IMR-90 (cell line): ENCODE data around the gene CYTH4. TPM values are rescaled to one million over a fixed set of nuclear protein-coding genes. Genes with fewer than 3 reads are reported as not detected.
A peak's percentile ranks its signal among the peaks of the same experiment; 100 is the strongest.

Experiments used
- ATAC-seq: fragments of 200-7000 bp; cut with Tn5 transposase; 2 replicates; pipeline ENCODE4 v1.9.1; 2020; ENCODE audit warnings: low read depth, mild to moderate bottlenecking, moderate library complexity
- BruUV-seq: library from RNA; stranded (reverse); fragments of 400-500 nt; replicated peaks from 2 replicates; lab custom pipeline; 2021; lab: Mats Ljungman, UMichigan
- CTCF ChIA-PET: fragments of 300-600 bp; formaldehyde crosslinking; extraction: SDS; loops from one replicate; lab custom pipeline; 2021; ENCODE audit warnings: antibody characterized with exemption; lab: Yijun Ruan, JAX
- POLR2A ChIA-PET: fragments of 300-600 bp; sonication (Branson Sonifier 250); formaldehyde crosslinking; loops from one replicate; lab custom pipeline; 2022; ENCODE audit warnings: antibody characterized with exemption; ENCODE audit not compliant: unreplicated experiment; lab: Charles Lee
- DNase-seq: peaks from one replicate; pipeline ENCODE4 v3.0.0; 2013
- H2AFZ ChIP-seq: replicated peaks from 2 replicates; pipeline ENCODE3; 2013; ENCODE audit warnings: low read length, mild to moderate bottlenecking; ENCODE audit not compliant: poor library complexity
- H2AK5ac ChIP-seq: 2 replicates; pipeline ENCODE4 v1.6.1; 2013; ENCODE audit warnings: low read depth, low read length, inconsistent platforms
- H2AK9ac ChIP-seq: replicated peaks from 2 replicates; pipeline ENCODE3; 2013; ENCODE audit warnings: mild to moderate bottlenecking, low read depth, low read length, moderate library complexity; ENCODE audit not compliant: poor library complexity
- H2BK120ac ChIP-seq: 2 replicates; pipeline ENCODE4 v1.6.1; 2013; ENCODE audit warnings: low read depth, low read length, inconsistent platforms
- H2BK15ac ChIP-seq: 3 replicates; pipeline ENCODE4 v1.6.1; 2013; ENCODE audit warnings: low read depth, low read length, inconsistent platforms
- H2BK20ac ChIP-seq: 2 replicates; pipeline ENCODE4 v1.6.1; 2013; ENCODE audit warnings: low read depth, mild to moderate bottlenecking, inconsistent platforms, low read length, moderate library complexity
- H2BK5ac ChIP-seq: 2 replicates; pipeline ENCODE4 v1.6.1; 2013; ENCODE audit warnings: mild to moderate bottlenecking, low read depth, low read length, inconsistent platforms; ENCODE audit not compliant: poor library complexity, severe bottlenecking
- H3K14ac ChIP-seq: replicated peaks from 2 replicates; pipeline ENCODE4 v1.6.1; 2013; ENCODE audit warnings: low read depth, low read length, inconsistent platforms
- H3K18ac ChIP-seq: 2 replicates; pipeline ENCODE4 v1.6.1; 2013; ENCODE audit warnings: low read depth, low read length, control low read depth
- H3K23ac ChIP-seq: 2 replicates; pipeline ENCODE4 v1.6.1; 2013; ENCODE audit warnings: low read depth, low read length, inconsistent platforms
- H3K27ac ChIP-seq: 2 replicates; pipeline ENCODE4 v1.5.1; 2013; ENCODE audit warnings: mild to moderate bottlenecking, control low read depth, low read length; ENCODE audit not compliant: insufficient read depth
- H3K27me3 ChIP-seq: 2 replicates; pipeline ENCODE4 v1.6.1; 2013; ENCODE audit warnings: low read length; ENCODE audit not compliant: control insufficient read depth, insufficient read depth
- H3K36me3 ChIP-seq: 2 replicates; pipeline ENCODE4 v1.6.1; 2013; ENCODE audit warnings: low read length, mixed read lengths; ENCODE audit not compliant: control insufficient read depth, insufficient read depth
- H3K4ac ChIP-seq: 2 replicates; pipeline ENCODE4 v1.6.1; 2013; ENCODE audit warnings: low read depth, low read length, inconsistent platforms
- H3K4me1 ChIP-seq: 2 replicates; pipeline ENCODE4 v1.6.1; 2013; ENCODE audit warnings: low read length, mixed read lengths; ENCODE audit not compliant: control insufficient read depth, insufficient read depth
- H3K4me2 ChIP-seq: 2 replicates; pipeline ENCODE4 v1.6.1; 2013; ENCODE audit warnings: low read depth, mild to moderate bottlenecking, control low read depth, low read length, moderate library complexity
- H3K4me3 ChIP-seq: 2 replicates; pipeline ENCODE4 v1.5.1; 2013; ENCODE audit warnings: low read depth, mild to moderate bottlenecking, control low read depth, low read length, moderate library complexity; ENCODE audit not compliant: insufficient read depth
- H3K56ac ChIP-seq: 2 replicates; pipeline ENCODE4 v1.6.1; 2013; ENCODE audit warnings: low read length, inconsistent platforms; ENCODE audit not compliant: insufficient read depth; ENCODE audit errors: extremely low read depth
- H3K79me1 ChIP-seq, 2 experiments: 2 replicates each; pipeline ENCODE4 v1.6.1; 2013; ENCODE audit warnings: low read length in 2 of 2, inconsistent platforms in 1 of 2, low read depth in 1 of 2
- H3K9ac ChIP-seq: 2 replicates; pipeline ENCODE4 v1.6.1; 2013; ENCODE audit warnings: low read depth, low read length, control low read depth
- H3K9me1 ChIP-seq: 2 replicates; pipeline ENCODE4 v1.6.1; 2013; ENCODE audit warnings: low read length, inconsistent platforms; ENCODE audit not compliant: insufficient read depth
- H3K9me3 ChIP-seq: 2 replicates; pipeline ENCODE4 v1.6.1; 2013; ENCODE audit warnings: low read length; ENCODE audit not compliant: control insufficient read depth, insufficient read depth
- H4K20me1 ChIP-seq: 2 replicates; pipeline ENCODE4 v1.6.1; 2013; ENCODE audit warnings: low read length, inconsistent platforms; ENCODE audit not compliant: insufficient read depth
- H4K5ac ChIP-seq: 2 replicates; pipeline ENCODE4 v1.6.1; 2013; ENCODE audit warnings: mild to moderate bottlenecking, low read depth, low read length, control low read depth
- H4K8ac ChIP-seq, 2 experiments: 2 replicates each; pipeline ENCODE4 v1.6.1; 2013; ENCODE audit warnings: low read depth in 2 of 2, low read length in 2 of 2, control low read depth in 1 of 2, inconsistent platforms in 1 of 2
- H4K91ac ChIP-seq: 2 replicates; pipeline ENCODE4 v1.6.1; 2013; ENCODE audit warnings: low read depth, low read length, inconsistent platforms; ENCODE audit not compliant: insufficient read depth
- CEBPB ChIP-seq: IDR thresholded peaks from 2 replicates; pipeline ENCODE4 v1.6.1; 2012; ENCODE audit warnings: low read depth, low read length, improper control_type of control experiment
- ELK1 ChIP-seq: fragments of 150-350 bp; IDR thresholded peaks from 2 replicates; pipeline ENCODE4 v1.6.1; 2016; ENCODE audit warnings: low read depth, mild to moderate bottlenecking, low read length, moderate library complexity, borderline replicate concordance
- FOS ChIP-seq: fragments of 150-350 bp; IDR thresholded peaks from 2 replicates; pipeline ENCODE4 v1.6.1; 2016; ENCODE audit warnings: low read depth, low read length
- MAFK ChIP-seq: IDR thresholded peaks from 2 replicates; pipeline ENCODE4 v1.6.1; 2012; ENCODE audit warnings: low read depth, low read length, improper control_type of control experiment
- MXI1 ChIP-seq: IDR thresholded peaks from 2 replicates; pipeline ENCODE4 v1.6.1; 2012; ENCODE audit warnings: low read depth, mild to moderate bottlenecking, low read length, moderate library complexity, borderline replicate concordance
- NFE2L2 ChIP-seq: fragments of 150-350 bp; IDR thresholded peaks from 2 replicates; pipeline ENCODE4 v1.6.1; 2016; ENCODE audit warnings: low read depth, mild to moderate bottlenecking, low read length
- POLR2A ChIP-seq: IDR thresholded peaks from 2 replicates; pipeline ENCODE4 v1.6.1; 2012; ENCODE audit warnings: mild to moderate bottlenecking, low read depth, low read length
- RAD21 ChIP-seq: IDR thresholded peaks from 2 replicates; pipeline ENCODE4 v1.6.1; 2012; ENCODE audit warnings: low read length, improper control_type of control experiment
- RCOR1 ChIP-seq: IDR thresholded peaks from 2 replicates; pipeline ENCODE4 v1.6.1; 2012; ENCODE audit warnings: mild to moderate bottlenecking, low read length, improper control_type of control experiment; ENCODE audit not compliant: insufficient replicate concordance
- RFX5 ChIP-seq: IDR thresholded peaks from 2 replicates; pipeline ENCODE4 v1.8.0; 2012; ENCODE audit warnings: low read depth, mild to moderate bottlenecking, low read length, moderate library complexity
- SMC3 ChIP-seq: fragments of 150-350 bp; IDR thresholded peaks from 2 replicates; pipeline ENCODE4 v1.6.1; 2016; ENCODE audit warnings: low read depth, mild to moderate bottlenecking, antibody characterized with exemption, low read length, moderate library complexity
- USF2 ChIP-seq: fragments of 150-350 bp; IDR thresholded peaks from 2 replicates; pipeline ENCODE4 v1.6.1; 2017; ENCODE audit warnings: mild to moderate bottlenecking, antibody characterized with exemption, low read length, low read depth
- WGBS, 2 experiments: methylation state at CpG; one replicate each; pipeline versions ENCODE4 v1.1.5 to v1.1.7; 2013; ENCODE audit warnings: missing lambda C conversion rate in 2 of 2; ENCODE audit not compliant: insufficient read length in 1 of 2; ENCODE audit errors: extremely low coverage in 2 of 2; 5-methylcytosine and 5-hydroxymethylcytosine counted together
- dilution Hi-C: fragments of 300-500 bp; cut with HindIII; formaldehyde crosslinking; loops from one replicate; pipeline ENCODE4 v1.14.3; 2018; ENCODE audit warnings: low sequenced_read_pairs; ENCODE audit not compliant: unreplicated experiment
- in situ Hi-C: fragments of 300-500 bp; cut with MboI; formaldehyde crosslinking; loops from 3 replicates; pipeline ENCODE4 v1.14.3; 2019; ENCODE audit warnings: low sequenced_read_pairs, inconsistent platforms, mixed read lengths
- intact Hi-C: fragments of 100-400 bp; cut with micrococcal nuclease; formaldehyde crosslinking; loops from 2 replicates; pipeline ENCODE4 v1.10.0; 2022
- polyA plus RNA-seq, 3 experiments: library from polyadenylated mRNA; depleted of rRNA; stranded (reverse); fragments of >200 nt; gene quantifications; 2 replicates each; pipeline ENCODE4 v1.2.3, GENCODE V29; 2012; ENCODE audit warnings: low replicate concordance in 1 of 3
- total RNA-seq: library from RNA; depleted of rRNA; stranded (reverse); fragments of >200 nt; gene quantifications from 2 replicates; pipeline ENCODE4 v1.2.3, GENCODE V29; 2012

Gene CYTH4
- total and polyA plus RNA-seq, 2 of the 4 experiments (the other 2 are of a cell fraction): 0.36 to 0.55 TPM

DNA sequence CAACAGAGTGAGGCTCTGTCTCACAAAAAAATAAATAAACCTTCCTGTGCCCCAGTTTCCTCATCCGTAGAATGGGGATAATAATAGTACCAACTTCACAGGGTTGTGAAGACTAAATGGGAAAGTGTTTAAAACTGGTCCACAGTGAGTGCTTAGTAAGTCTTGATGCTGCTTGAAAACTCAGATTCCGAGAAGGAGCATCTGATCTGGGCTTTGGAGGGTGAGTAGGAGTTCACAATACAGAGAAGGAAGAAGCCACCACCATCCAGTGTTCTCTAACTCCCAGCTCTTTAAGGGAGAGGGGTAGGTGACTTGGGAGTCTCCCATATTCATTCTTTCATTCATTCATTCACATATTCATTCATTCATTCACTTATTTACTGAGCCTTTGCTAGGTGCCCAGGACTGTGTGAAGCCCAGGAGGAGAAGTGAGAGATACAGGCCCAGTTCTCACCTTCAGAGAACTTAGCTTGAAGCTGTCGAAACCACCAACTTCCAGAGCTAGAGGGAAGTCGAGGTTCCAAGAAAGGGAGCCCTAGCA, 17.7 kb downstream of the CYTH4 start:
- CTCF ChIA-PET: interaction anchor here (1.0 kb wide), 1 partner anchor 13 kb away, joined by 3 read pairs; no protein-coding TSS in a partner anchor
- Histone ChIP-seq H3K27me3 (no peaks in the 10 kb centered on the region), H3K79me1 (peaks cover 0 to 8% of the 10 kb centered on the region in 2 experiments; a peak in 2 of 4 replicates), H2AK9ac (no peak overlapping the region), H3K56ac (no peak overlapping the region), H3K14ac (no peak overlapping the region), H3K23ac (no peak overlapping the region), H2BK5ac (no peak overlapping the region), H3K4me2 (no peak overlapping the region), H2BK15ac (peak overlapping the region; percentile 52; the same call in 1 of the 3 replicates), H3K36me3 (no peaks in the 10 kb centered on the region), H3K4ac (no peak overlapping the region), H3K4me1 (peaks cover 19% of the 10 kb centered on the region), H2BK20ac (no peak overlapping the region; the same call in 1 of the 2 replicates), H4K8ac (no peak overlapping the region), H2AFZ (no peak overlapping the region), H3K27ac (no peak overlapping the region), H3K9ac (no peak overlapping the region), H3K4me3 (no peak overlapping the region), H3K9me3 (no peaks in the 10 kb centered on the region), H4K5ac (no peak overlapping the region), H4K91ac (no peak overlapping the region), H4K20me1 (no peaks in the 10 kb centered on the region), H2AK5ac (peak overlapping the region; percentile 57; the same call in 1 of the 2 replicates), H3K9me1 (peaks cover 15% of the 10 kb centered on the region), H2BK120ac (no peak overlapping the region), H3K18ac (no peak overlapping the region)
- no peak for DNase-seq
- in situ Hi-C loops (no loop called here), intact Hi-C loops (no loop called here), dilution Hi-C loops (no loop called here)
- TF ChIP-seq POLR2A (no peak), SMC3 (no peak), RCOR1 (no peak), USF2 (no peak), RAD21 (no peak), FOS (no peak), MXI1 (no peak), CEBPB (no peak), MAFK (no peak), ELK1 (no peak), NFE2L2 (no peak), RFX5 (no peak)
- ATAC-seq: no peak
- WGBS, 2 experiments: no CpG with 5 or more reads among the region's 4 CpGs
- BruUV-seq: no TSS peak
- POLR2A ChIA-PET: no interaction called here
